Activated T-cell treated with anti-CD3 and anti-CD28 coated beads, Interleukin-2, amount 50 U/mL, for 24 hours (primary cell): ENCODE results near the gene OR51M1.
"Not testable (repeated sequence)": the region's sequence is repeated elsewhere in the genome, so short reads cannot be mapped to it uniquely, and the experiment has no call there.

Source experiments
- DNase-seq: peaks from one replicate; pipeline ENCODE4 v3.0.0-alpha.2; 2020
- H3K27ac Mint-ChIP-seq: 2 replicates; pipeline ENCODE4 v1.8.0; 2020; ENCODE audit warnings: mild to moderate bottlenecking, mixed read lengths
- H3K27me3 Mint-ChIP-seq: 2 replicates; pipeline ENCODE4 v1.8.0; 2020; ENCODE audit warnings: mixed read lengths
- H3K36me3 Mint-ChIP-seq: 2 replicates; pipeline ENCODE4 v1.8.0; 2020; ENCODE audit warnings: low read depth, mixed read lengths
- H3K4me1 Mint-ChIP-seq: 2 replicates; pipeline ENCODE4 v1.8.0; 2020; ENCODE audit warnings: low read depth, mixed read lengths
- H3K4me3 Mint-ChIP-seq: 2 replicates; pipeline ENCODE4 v1.8.0; 2020; ENCODE audit warnings: mild to moderate bottlenecking, moderate library complexity, mixed read lengths
- H3K9me3 Mint-ChIP-seq: 2 replicates; pipeline ENCODE4 v1.8.0; 2020; ENCODE audit warnings: mixed read lengths

Gene OR51M1

DNA sequence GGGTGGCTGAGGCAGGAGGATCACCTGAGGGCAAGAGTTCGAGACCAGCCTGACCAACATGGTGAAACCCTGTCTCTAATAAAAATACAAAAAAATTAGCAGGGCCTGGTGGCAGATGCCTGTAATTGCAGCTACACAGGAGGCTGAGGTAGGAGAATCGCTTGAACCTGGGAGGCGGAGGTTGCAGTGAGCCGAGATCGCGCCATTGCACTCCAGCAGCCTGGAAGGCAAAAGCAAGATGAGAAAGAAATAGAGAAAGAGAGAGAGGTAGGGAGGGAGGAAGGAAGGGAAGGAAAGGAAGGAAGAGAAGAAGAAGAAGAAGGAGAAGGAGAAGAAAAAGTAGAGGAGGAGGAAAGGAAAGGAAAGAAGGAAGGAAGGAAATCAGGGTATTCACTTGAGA lies 17.2 kb upstream of the OR51M1 start:
- not testable (repeated sequence) for H3K27ac Mint-ChIP-seq, DNase-seq, H3K9me3 Mint-ChIP-seq, H3K4me1 Mint-ChIP-seq, H3K4me3 Mint-ChIP-seq, H3K36me3 Mint-ChIP-seq, H3K27me3 Mint-ChIP-seq

GRCh38 chr11:5366856-5367255 lies 16.8 kb upstream of the OR51M1 start:
- Mint-ChIP-seq H3K27me3 (peaks cover 4% of the 10 kb centered on the region), H3K27ac (no peak overlapping the region), H3K4me3 (no peak overlapping the region), H3K9me3 (no peaks in the 10 kb centered on the region), H3K36me3 (no peaks in the 10 kb centered on the region), H3K4me1 (no peaks in the 10 kb centered on the region)
- no peak for DNase-seq

DNA sequence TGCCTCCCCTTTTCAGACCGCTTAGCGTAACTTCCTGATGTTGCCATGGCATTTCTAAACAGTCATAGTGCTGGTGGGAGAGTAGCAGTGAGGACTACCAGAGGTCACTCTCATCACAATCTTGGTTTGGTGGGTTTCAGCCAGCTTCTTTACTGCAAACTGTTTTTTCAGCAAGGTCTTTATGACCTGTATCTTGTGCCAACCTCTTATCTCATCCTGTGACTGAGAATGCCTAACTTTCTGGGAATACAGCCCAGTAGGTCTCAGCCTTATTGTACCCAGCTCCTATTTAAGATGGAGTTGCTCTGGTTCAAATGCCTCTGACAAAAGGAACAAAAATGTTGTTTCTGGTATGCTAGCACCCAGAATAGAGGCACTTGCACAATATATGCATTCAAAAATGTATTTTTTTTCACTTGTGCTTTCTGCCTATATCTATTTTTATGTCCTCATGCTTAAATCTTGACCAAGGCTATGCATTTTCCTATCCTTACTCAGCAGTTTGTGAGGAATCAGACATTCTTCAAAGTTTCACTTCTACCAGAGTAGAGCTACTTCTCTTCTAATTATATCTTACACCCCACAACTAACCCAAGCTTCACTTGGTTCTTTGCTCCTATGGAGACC lies 16.1 kb upstream of the OR51M1 start:
- H3K9me3 Mint-ChIP-seq: no peaks in the 10 kb centered on the region
- H3K4me3 Mint-ChIP-seq: no peak overlapping the region
- H3K36me3 Mint-ChIP-seq: no peaks in the 10 kb centered on the region
- H3K27me3 Mint-ChIP-seq: peaks cover 4% of the 10 kb centered on the region
- no peaks in the 10 kb centered on the region for H3K4me1 Mint-ChIP-seq
- no peak for DNase-seq
- no peak overlapping the region for H3K27ac Mint-ChIP-seq

- no peak for DNase-seq
- H3K36me3 Mint-ChIP-seq: no peaks in the 10 kb centered on the region
- peaks cover 13% of the 10 kb centered on the region for H3K27me3 Mint-ChIP-seq
- H3K27ac Mint-ChIP-seq: no peak overlapping the region
- no peaks in the 10 kb centered on the region for H3K4me1 Mint-ChIP-seq
- no peak overlapping the region for H3K4me3 Mint-ChIP-seq
- no peaks in the 10 kb centered on the region for H3K9me3 Mint-ChIP-seq
These were observed 15.0 kb upstream of the OR51M1 start for GRCh38 chr11:5368502-5369043.

DNA sequence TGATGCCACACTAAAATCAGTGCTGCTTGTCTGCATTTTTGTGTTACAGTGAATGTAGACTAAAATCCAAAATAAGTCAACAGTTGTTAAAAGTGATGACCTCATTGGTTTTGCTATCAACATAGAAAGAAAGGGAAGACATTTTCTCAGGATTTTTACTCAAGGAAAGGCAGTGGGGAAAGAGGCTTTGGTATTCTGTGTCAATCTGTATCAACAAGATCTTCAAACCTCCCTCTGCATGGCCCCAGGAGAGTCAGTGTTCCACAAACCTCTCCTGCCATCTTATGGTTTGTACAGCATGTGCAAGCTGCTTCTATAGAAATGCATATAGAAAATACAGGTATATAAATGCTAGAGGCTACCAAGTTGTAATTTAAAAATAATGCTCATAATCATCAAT lies 13.8 kb upstream of the OR51M1 start:
- H3K4me3 Mint-ChIP-seq: no peak overlapping the region
- no peaks in the 10 kb centered on the region for H3K9me3 Mint-ChIP-seq
- H3K4me1 Mint-ChIP-seq: no peaks in the 10 kb centered on the region
- H3K27me3 Mint-ChIP-seq: peaks cover 13% of the 10 kb centered on the region
- H3K27ac Mint-ChIP-seq: no peak overlapping the region
- no peaks in the 10 kb centered on the region for H3K36me3 Mint-ChIP-seq
- no peak for DNase-seq

DNA sequence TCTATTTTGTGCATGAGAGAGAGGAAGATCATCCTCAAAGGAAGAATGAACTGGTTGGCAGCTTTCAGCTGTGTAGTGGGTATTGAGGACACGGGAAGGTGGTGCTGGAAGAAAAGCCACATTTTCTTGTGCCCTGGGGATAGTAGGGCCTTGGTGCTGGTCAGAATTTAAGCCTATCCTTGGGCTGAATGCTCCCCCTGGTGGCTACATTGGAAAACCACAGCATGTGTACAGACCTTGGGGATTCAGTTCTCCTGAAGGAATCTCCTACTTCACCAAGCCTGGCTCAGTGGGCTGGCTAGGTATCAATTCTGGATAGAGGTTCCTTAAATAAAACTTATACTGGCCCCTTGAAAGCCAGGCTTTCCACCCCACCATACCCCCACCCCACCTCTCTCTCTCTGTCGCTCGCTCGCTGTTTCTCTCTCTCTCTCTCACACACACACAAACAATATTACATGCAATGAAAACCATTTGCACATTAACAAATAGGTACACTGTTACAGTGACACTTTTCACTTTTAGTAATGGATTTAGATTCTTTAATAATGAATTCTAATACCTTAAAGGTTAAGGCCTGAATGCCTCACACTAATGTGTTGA lies 2.8 kb upstream of the OR51M1 start:
- Mint-ChIP-seq H3K4me1 (no peaks in the 10 kb centered on the region), H3K4me3 (no peak overlapping the region), H3K9me3 (no peaks in the 10 kb centered on the region), H3K27me3 (no peaks in the 10 kb centered on the region), H3K27ac (no peak overlapping the region), H3K36me3 (no peaks in the 10 kb centered on the region)
- DNase-seq: peak; percentile 29

DNA sequence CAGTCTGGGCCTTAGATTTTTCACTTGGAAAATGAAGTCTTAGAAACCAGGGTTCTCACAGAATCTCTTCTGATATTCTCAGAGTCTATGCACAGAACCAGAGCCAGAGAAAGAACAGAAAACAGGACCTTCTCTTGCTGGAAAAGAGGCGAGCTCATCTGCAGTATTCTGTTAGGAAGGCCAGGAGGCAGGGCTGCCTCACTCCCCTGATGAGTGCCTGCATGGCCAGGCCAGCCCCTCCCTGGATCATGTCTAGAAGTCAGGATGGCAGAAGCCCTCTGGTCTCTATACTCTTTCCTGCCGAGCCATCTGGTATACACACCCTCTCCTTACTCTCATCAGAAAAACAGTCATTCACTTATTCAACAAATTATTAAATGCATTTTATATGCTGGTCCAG lies 723 bp downstream of the OR51M1 start:
- H3K36me3 Mint-ChIP-seq: no peaks in the 10 kb centered on the region
- H3K27me3 Mint-ChIP-seq: no peaks in the 10 kb centered on the region
- H3K4me3 Mint-ChIP-seq: no peak overlapping the region
- H3K4me1 Mint-ChIP-seq: no peaks in the 10 kb centered on the region
- no peak for DNase-seq
- no peaks in the 10 kb centered on the region for H3K9me3 Mint-ChIP-seq
- H3K27ac Mint-ChIP-seq: no peak overlapping the region

DNA sequence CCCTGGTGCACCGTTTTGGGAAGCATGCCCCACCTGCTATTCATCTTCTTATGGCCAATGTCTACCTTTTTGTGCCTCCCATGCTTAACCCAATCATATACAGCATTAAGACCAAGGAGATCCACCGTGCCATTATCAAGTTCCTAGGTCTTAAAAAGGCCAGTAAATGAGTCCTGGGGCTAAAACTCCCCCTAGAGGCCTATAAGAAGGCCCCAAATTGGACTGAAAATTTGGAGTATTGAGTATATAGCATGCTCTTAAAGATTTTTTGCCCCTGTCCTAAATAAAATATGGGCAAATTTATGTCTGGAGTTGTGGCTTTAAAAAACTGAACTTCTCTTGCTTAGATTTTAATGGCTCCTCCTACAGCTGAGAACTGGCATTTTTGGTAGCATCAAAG lies 6.6 kb downstream of the OR51M1 start:
- no peak overlapping the region for H3K4me3 Mint-ChIP-seq
- peaks cover 6% of the 10 kb centered on the region for H3K27me3 Mint-ChIP-seq
- no peaks in the 10 kb centered on the region for H3K9me3 Mint-ChIP-seq
- H3K4me1 Mint-ChIP-seq: no peaks in the 10 kb centered on the region
- no peak overlapping the region for H3K27ac Mint-ChIP-seq
- DNase-seq: no peak
- no peaks in the 10 kb centered on the region for H3K36me3 Mint-ChIP-seq

GRCh38 chr11:5394091-5394490 lies 10.5 kb downstream of the OR51M1 start:
- Mint-ChIP-seq H3K27ac (no peak overlapping the region), H3K4me1 (no peaks in the 10 kb centered on the region), H3K36me3 (no peaks in the 10 kb centered on the region), H3K27me3 (peaks cover 12% of the 10 kb centered on the region), H3K4me3 (no peak overlapping the region), H3K9me3 (no peaks in the 10 kb centered on the region)
- no peak for DNase-seq

- H3K27me3 Mint-ChIP-seq: peaks cover 12% of the 10 kb centered on the region
- no peaks in the 10 kb centered on the region for H3K36me3 Mint-ChIP-seq
- no peak overlapping the region for H3K4me3 Mint-ChIP-seq
- H3K9me3 Mint-ChIP-seq: no peaks in the 10 kb centered on the region
- no peaks in the 10 kb centered on the region for H3K4me1 Mint-ChIP-seq
- DNase-seq: no peak
- H3K27ac Mint-ChIP-seq: no peak overlapping the region
These were observed 15.3 kb downstream of the OR51M1 start for GRCh38 chr11:5398936-5399335.

GRCh38 chr11:5405173-5405572 lies 21.6 kb downstream of the OR51M1 start:
- Mint-ChIP-seq H3K27ac (no peak overlapping the region), H3K27me3 (peaks cover 15% of the 10 kb centered on the region), H3K36me3 (no peaks in the 10 kb centered on the region), H3K4me1 (no peaks in the 10 kb centered on the region), H3K9me3 (no peaks in the 10 kb centered on the region), H3K4me3 (no peak overlapping the region)
- DNase-seq: no peak

GRCh38 chr11:5420993-5421392 lies 37.4 kb downstream of the OR51M1 start:
- no peaks in the 10 kb centered on the region for H3K36me3 Mint-ChIP-seq
- H3K9me3 Mint-ChIP-seq: peaks cover 5% of the 10 kb centered on the region
- DNase-seq: no peak
- H3K27me3 Mint-ChIP-seq: peaks cover 19% of the 10 kb centered on the region
- no peaks in the 10 kb centered on the region for H3K4me1 Mint-ChIP-seq
- H3K27ac Mint-ChIP-seq: no peak overlapping the region
- H3K4me3 Mint-ChIP-seq: no peak overlapping the region

DNA sequence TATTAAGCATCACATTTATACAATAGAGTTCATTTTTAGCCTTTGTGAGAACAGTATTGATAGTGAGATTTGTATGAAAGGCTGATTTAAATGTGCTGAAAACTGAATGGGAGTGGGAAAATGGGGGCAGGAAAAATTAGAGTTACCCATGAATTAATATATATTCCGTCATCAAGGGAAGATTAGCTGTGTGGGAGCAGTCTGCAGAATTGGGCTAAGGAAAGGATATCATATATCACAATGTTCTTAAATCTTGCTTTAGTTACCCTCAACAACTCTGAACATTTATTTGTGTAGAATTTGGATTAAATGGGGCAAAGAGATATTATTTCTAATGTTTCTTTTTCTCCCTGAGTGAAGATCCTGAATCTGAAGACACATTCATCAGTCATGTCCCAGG lies 38.2 kb downstream of the OR51M1 start, which contains the start of gene OR51Q1:
Gene OR51Q1, plus strand, starts transcription at position 301 of the 400 bp plus-strand sequence. Its CDS starts 90 bp downstream, at position 391.
- H3K4me1 Mint-ChIP-seq: no peaks in the 10 kb centered on the region
- H3K36me3 Mint-ChIP-seq: no peaks in the 10 kb centered on the region
- H3K27me3 Mint-ChIP-seq: peaks cover 22% of the 10 kb centered on the region
- H3K9me3 Mint-ChIP-seq: peaks cover 5% of the 10 kb centered on the region
- DNase-seq: no peak
- H3K27ac Mint-ChIP-seq: no peak within 1 kb of the TSS
- no peak within 1 kb of the TSS for H3K4me3 Mint-ChIP-seq

GRCh38 chr11:5423131-5423530 lies 39.5 kb downstream of the OR51M1 start:
- Mint-ChIP-seq H3K36me3 (no peaks in the 10 kb centered on the region), H3K9me3 (peaks cover 5% of the 10 kb centered on the region), H3K27ac (no peak overlapping the region), H3K4me1 (no peaks in the 10 kb centered on the region), H3K27me3 (peaks cover 27% of the 10 kb centered on the region), H3K4me3 (no peak overlapping the region)
- DNase-seq: no peak

DNA sequence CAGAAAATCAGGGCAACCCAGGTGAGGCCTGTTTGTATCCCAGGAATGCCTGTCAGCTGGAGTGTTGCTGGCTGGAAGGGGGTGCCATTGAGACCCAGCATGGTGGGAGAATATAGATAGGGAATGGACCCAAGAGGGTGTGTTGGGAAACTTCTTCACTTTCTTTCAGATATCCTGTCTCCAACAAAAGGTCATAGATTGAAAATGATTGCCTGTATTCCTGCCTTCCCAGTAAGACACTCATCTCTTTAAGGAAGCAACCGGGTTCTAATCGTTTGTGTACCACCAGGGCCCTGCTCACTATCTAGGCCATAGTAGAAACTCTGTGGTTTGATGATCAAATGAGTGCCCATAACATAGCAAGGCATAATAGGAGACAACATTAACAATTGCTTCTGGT lies 57.8 kb downstream of the OR51M1 start, which contains the start of gene OR51I1:
Gene OR51I1, minus strand, starts transcription at position 101 of the 400 bp plus-strand sequence. Its CDS starts 0 bp downstream, at position 101.
- Mint-ChIP-seq H3K27ac (no peak within 1 kb of the TSS), H3K9me3 (no peaks in the 10 kb centered on the region), H3K4me3 (no peak within 1 kb of the TSS), H3K4me1 (no peaks in the 10 kb centered on the region), H3K27me3 (peaks cover 14% of the 10 kb centered on the region), H3K36me3 (no peaks in the 10 kb centered on the region)
- no peak for DNase-seq
